Psoas muscle (tissue), 8 donors: Measurements from ENCODE around the gene SH3BP2. TPM values are rescaled to one million over a fixed set of nuclear protein-coding genes. Genes with fewer than 3 reads are reported as not detected.

Experiments used
- ATAC-seq, 4 donors: fragments of 200-7000 bp; cut with Tn5 transposase; one replicate each; pipeline ENCODE4 v1.9.1; 2020; ENCODE audit warnings: moderate library complexity in 3 of 4, mild to moderate bottlenecking in 2 of 4
- DNase-seq, 2 donors: peaks; one replicate each; pipeline ENCODE4 v3.0.0-alpha.2; 2020
- H3K27ac ChIP-seq: fragments of 200-600 bp; one replicate; pipeline ENCODE4 v1.8.0; 2022
- H3K27me3 ChIP-seq, 3 donors: fragments of 200-600 bp in 1 of 3; one replicate each; pipeline versions ENCODE4 v1.6.1 to v1.8.0; 2013 to 2022; ENCODE audit warnings: low read length in 2 of 3, mild to moderate bottlenecking in 2 of 3, moderate library complexity in 1 of 3; ENCODE audit not compliant: insufficient read depth in 3 of 3
- H3K36me3 ChIP-seq, 2 donors: fragments of 200-600 bp in 1 of 2; one replicate each; pipeline versions ENCODE4 v1.6.1 to v1.8.0; 2013 to 2022; ENCODE audit warnings: low read depth in 1 of 2, mild to moderate bottlenecking in 1 of 2, moderate library complexity in 1 of 2; ENCODE audit not compliant: insufficient read depth in 1 of 2
- H3K4me1 ChIP-seq: fragments of 200-600 bp; one replicate; pipeline ENCODE4 v1.8.0; 2022
- H3K4me3 ChIP-seq: fragments of 200-600 bp; one replicate; pipeline ENCODE4 v1.8.0; 2022; ENCODE audit warnings: mild to moderate bottlenecking
- H3K9me3 ChIP-seq: fragments of 200-600 bp; one replicate; pipeline ENCODE4 v1.8.0; 2022
- CTCF ChIP-seq: fragments of 200-600 bp; IDR thresholded peaks from one replicate; pipeline ENCODE4 v1.8.0; 2022; ENCODE audit warnings: antibody characterized with exemption
- WGBS, 3 donors: extraction: QIAGEN DNeasy Blood & Tissue Kit; methylation state at CpG; one replicate each; pipeline versions ENCODE4 v1.1.6 to v1.1.7; 2013; 5-methylcytosine and 5-hydroxymethylcytosine counted together
- intact Hi-C, 2 donors: fragments of 100-400 bp; cut with DNase I; formaldehyde crosslinking; loops; one replicate each; pipeline versions ENCODE4 v1.11.0 to v1.14.2; 2022
- polyA plus RNA-seq, 3 donors: library from polyadenylated mRNA; stranded (reverse); fragments of 200-250 nt; gene quantifications; one replicate each; pipeline ENCODE4 v1.2.3, GENCODE V29; 2013
- total RNA-seq, 4 donors: library from RNA; stranded (reverse); fragmentation: NEBNext Ultra II Directional in 2 of 4; extraction: Animal tissue kit (Norgen Biotek cat#: 25700) in 2 of 4; gene quantifications; one replicate each; pipeline versions ENCODE4 v1.2.1 to v1.2.4, GENCODE V29; 2021 to 2023
- donor health status: healthy with polysubstance abuse.
- donor health status: DM: no; HTN: no; CAD: no; lungs with moderate emphysema.
- donor health status: Bipolar disorder and iron deficiency.
- donor health status: healthy.
- donor health status: DM: yes; HTN: yes; CAD: no.
- donor health status: DM: no; HTN: no; CAD: no.
- donor health status: DM: no; HTN: no; CAD: no.
- donor health status: DM: yes; HTN: yes; CAD: no.

The SH3BP2 gene
- total and polyA plus RNA-seq, 7 donors = 7.1 to 18.1 (median 13.1) TPM

- H3K27ac ChIP-seq = no peak overlapping the region
- no peaks in the 10 kb centered on the region for H3K27me3 ChIP-seq
- H3K4me1 ChIP-seq = peaks cover 22% of the 10 kb centered on the region
- DNase-seq (no peak), ATAC-seq (peak in 1 of 4 donors; percentile 27)
- H3K4me3 ChIP-seq = no peak overlapping the region
- intact Hi-C loops = no loop called here
- H3K9me3 ChIP-seq = no peaks in the 10 kb centered on the region
- no peak for TF ChIP-seq CTCF
- H3K36me3 ChIP-seq = peaks cover 8 to 54% of the 10 kb centered on the region in 2 donors
- 58 to 72% (median 63%) methylated on average over 6 of the region's 6 CpGs for WGBS, 3 donors
Measured at GRCh38 chr4:2886622-2887021, 93.7 kb downstream of the SH3BP2 start.

- intact Hi-C loops = no loop called here
- DNase-seq (no peak), ATAC-seq (peak in 1 of 4 donors; percentile 14)
- Histone ChIP-seq H3K9me3 (no peaks in the 10 kb centered on the region), H3K4me3 (no peak overlapping the region), H3K27ac (no peak overlapping the region), H3K4me1 (peaks cover 27% of the 10 kb centered on the region), H3K27me3 (no peaks in the 10 kb centered on the region), H3K36me3 (peaks cover 5 to 51% of the 10 kb centered on the region in 2 donors)
- 51 to 60% (median 58%) methylated on average over 3 of the region's 3 CpGs for WGBS, 3 donors
- TF ChIP-seq CTCF = no peak
Measured at GRCh38 chr4:2887343-2887742, 94.5 kb downstream of the SH3BP2 start.

GRCh38 chr4:2888886-2889285 lies 96.0 kb downstream of the SH3BP2 start:
- no peaks in the 10 kb centered on the region for H3K27me3 ChIP-seq
- intact Hi-C loops = no loop called here
- peak overlapping the region; percentile 74 for H3K27ac ChIP-seq
- H3K36me3 ChIP-seq = peaks cover 5 to 39% of the 10 kb centered on the region in 2 donors
- ATAC-seq (peak; percentile 70 to 87 (median 80)), DNase-seq (no peak)
- peaks cover 34% of the 10 kb centered on the region for H3K4me1 ChIP-seq
- 53 to 80% (median 60%) methylated on average over 3 of the region's 3 CpGs for WGBS, 3 donors
- no peak overlapping the region for H3K4me3 ChIP-seq
- no peak for TF ChIP-seq CTCF
- no peaks in the 10 kb centered on the region for H3K9me3 ChIP-seq

Other genes with a start within 250 kb of the SH3BP2 start
- gene TNIP2, start 36.7 kb upstream of the SH3BP2 start, total RNA-seq = 10 to 100 TPM; 16.3 to 44.6 (median 32.4) TPM
- gene TNIP2, start 36.7 kb upstream of the SH3BP2 start, polyA plus RNA-seq = 10 to 100 TPM; 45.9 to 66.2 (median 59.5) TPM
- 100 to 1,000 TPM; 163 to 214 (median 187) TPM for gene ADD1, start 50.8 kb downstream of the SH3BP2 start, total RNA-seq
- gene ADD1, start 50.8 kb downstream of the SH3BP2 start, polyA plus RNA-seq = 100 to 1,000 TPM; 124 to 224 (median 126) TPM
- gene NOP14, start 170.3 kb downstream of the SH3BP2 start, total RNA-seq = 10 to 100 TPM; 28.0 to 45.1 (median 43.9) TPM
- gene NOP14, start 170.3 kb downstream of the SH3BP2 start, polyA plus RNA-seq = 10 to 100 TPM; 24.7 to 48.1 (median 45.0) TPM
- gene GRK4, start 170.5 kb downstream of the SH3BP2 start, total RNA-seq = 1 to 10 TPM; 5.9 to 7.9 (median 6.9) TPM
- gene GRK4, start 170.5 kb downstream of the SH3BP2 start, polyA plus RNA-seq = 1 to 10 TPM; 5.8 to 9.2 (median 6.6) TPM